Endodermal cell (in vitro differentiated cells): ENCODE measurements around the gene GALNT17. TPM values are rescaled to one million over a fixed set of nuclear protein-coding genes. Genes with fewer than 3 reads are reported as not detected.

ENCODE experiments used
- DNase-seq: peaks from one replicate; pipeline ENCODE4 v3.0.0-alpha.2; 2017
- H3K27ac ChIP-seq: 2 replicates; pipeline ENCODE4 v1.5.1; 2013; ENCODE audit warnings: mild to moderate bottlenecking, low read depth, low read length, moderate library complexity
- H3K27me3 ChIP-seq: 2 replicates; pipeline ENCODE4 v1.6.1; 2013; ENCODE audit warnings: mild to moderate bottlenecking, low read length, moderate library complexity; ENCODE audit not compliant: insufficient read depth, control insufficient read depth, poor library complexity, severe bottlenecking
- H3K36me3 ChIP-seq: 2 replicates; pipeline ENCODE4 v1.7.0; 2013; ENCODE audit warnings: mild to moderate bottlenecking, low read length, moderate library complexity; ENCODE audit not compliant: control insufficient read depth, insufficient read depth
- H3K4me1 ChIP-seq: one replicate; pipeline ENCODE4 v1.7.0; 2013; ENCODE audit warnings: low read length; ENCODE audit not compliant: control insufficient read depth, insufficient read depth
- H3K4me3 ChIP-seq: 2 replicates; pipeline ENCODE4 v1.5.1; 2013; ENCODE audit warnings: mild to moderate bottlenecking, low read length, moderate library complexity
- H3K9ac ChIP-seq: 2 replicates; pipeline ENCODE4 v1.6.1; 2013; ENCODE audit warnings: mild to moderate bottlenecking, low read length, moderate library complexity; ENCODE audit not compliant: poor library complexity, severe bottlenecking; ENCODE audit errors: extremely low read depth
- H3K9me3 ChIP-seq: 2 replicates; pipeline ENCODE4 v1.6.1; 2013; ENCODE audit warnings: mild to moderate bottlenecking, low read length, moderate library complexity; ENCODE audit not compliant: control insufficient read depth
- H3K27ac Mint-ChIP-seq: 2 replicates; pipeline ENCODE4 v1.8.0; 2020; ENCODE audit warnings: mixed read lengths
- H3K27me3 Mint-ChIP-seq: 2 replicates; pipeline ENCODE4 v1.8.0; 2021; ENCODE audit warnings: mild to moderate bottlenecking, mixed read lengths; ENCODE audit not compliant: insufficient read depth
- H3K36me3 Mint-ChIP-seq: 2 replicates; pipeline ENCODE4 v1.8.0; 2020; ENCODE audit warnings: low read depth, mixed read lengths
- H3K4me1 Mint-ChIP-seq: 2 replicates; pipeline ENCODE4 v1.8.0; 2020; ENCODE audit warnings: mixed read lengths
- H3K4me3 Mint-ChIP-seq: 2 replicates; pipeline ENCODE4 v1.8.0; 2020; ENCODE audit warnings: mild to moderate bottlenecking, moderate library complexity, mixed read lengths
- H3K9me3 Mint-ChIP-seq: 2 replicates; pipeline ENCODE4 v1.8.0; 2020; ENCODE audit warnings: mild to moderate bottlenecking, mixed read lengths
- WGBS, 2 experiments: methylation state at CpG; one replicate each; pipeline versions ENCODE4 v1.1.5 to v1.1.7; 2013; ENCODE audit warnings: missing lambda C conversion rate in 2 of 2, mixed read lengths in 1 of 2; ENCODE audit not compliant: insufficient coverage in 1 of 2, insufficient read length in 1 of 2; 5-methylcytosine and 5-hydroxymethylcytosine counted together
- total RNA-seq, 2 donors: library from RNA; stranded (reverse); fragmentation: NEBNext Ultra II Directional in 1 of 2; extraction: Animal tissue kit (Norgen Biotek cat#: 25700) in 1 of 2; gene quantifications; 2 replicates in 1 of 2; 3 replicates in 1 of 2; pipeline ENCODE4 v1.2.1, GENCODE V29; 2021
- TF ChIP-seq, protein P1 (sequence below): fragments of 200-600 bp; sonication (generic); conservative IDR thresholded peaks from 2 replicates; pipeline ENCODE4 v1.5.0; 2021; ENCODE audit warnings: antibody characterized with exemption, mild to moderate bottlenecking

Gene GALNT17
- total RNA-seq, 2 donors from 2014 or later = 60.4 to 61.3 TPM

DNA sequence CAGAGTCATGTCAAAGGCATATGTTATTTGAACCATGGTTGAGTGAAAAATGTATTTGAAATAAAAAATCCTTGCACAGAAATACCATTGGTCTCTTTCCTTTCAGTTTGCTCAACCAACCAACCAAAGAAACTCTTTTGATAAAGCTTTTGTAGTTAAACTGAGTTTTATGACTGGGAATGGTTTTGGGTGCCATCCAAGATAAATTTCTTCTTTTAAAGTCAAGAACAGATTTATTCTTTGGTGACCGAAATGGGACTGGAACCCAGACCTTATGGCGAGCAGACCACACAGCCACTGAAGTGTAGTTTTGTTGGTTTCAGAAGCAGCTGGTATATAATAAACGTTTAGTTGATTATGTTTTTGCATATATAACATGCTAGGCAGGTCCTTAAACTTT is 2.8 kb upstream of the GALNT17 start:
- no peaks in the 10 kb centered on the region for H3K27me3 Mint-ChIP-seq
- 88 to 100% methylated on average over 3 of the region's 3 CpGs for WGBS, 2 experiments
- Histone ChIP-seq H3K36me3 (peaks cover 6% of the 10 kb centered on the region), H3K4me1 (no peaks in the 10 kb centered on the region), H3K27ac (no peak overlapping the region), H3K9me3 (no peaks in the 10 kb centered on the region), H3K27me3 (no peaks in the 10 kb centered on the region), H3K9ac (no peak overlapping the region), H3K4me3 (no peak overlapping the region)
- H3K4me3 Mint-ChIP-seq = no peak overlapping the region
- peaks cover 23% of the 10 kb centered on the region for H3K4me1 Mint-ChIP-seq
- peaks cover under 1% of the 10 kb centered on the region for H3K36me3 Mint-ChIP-seq
- no peaks in the 10 kb centered on the region for H3K9me3 Mint-ChIP-seq
- no peak for DNase-seq
- no peak overlapping the region for H3K27ac Mint-ChIP-seq
- TF ChIP-seq, protein P1, sequence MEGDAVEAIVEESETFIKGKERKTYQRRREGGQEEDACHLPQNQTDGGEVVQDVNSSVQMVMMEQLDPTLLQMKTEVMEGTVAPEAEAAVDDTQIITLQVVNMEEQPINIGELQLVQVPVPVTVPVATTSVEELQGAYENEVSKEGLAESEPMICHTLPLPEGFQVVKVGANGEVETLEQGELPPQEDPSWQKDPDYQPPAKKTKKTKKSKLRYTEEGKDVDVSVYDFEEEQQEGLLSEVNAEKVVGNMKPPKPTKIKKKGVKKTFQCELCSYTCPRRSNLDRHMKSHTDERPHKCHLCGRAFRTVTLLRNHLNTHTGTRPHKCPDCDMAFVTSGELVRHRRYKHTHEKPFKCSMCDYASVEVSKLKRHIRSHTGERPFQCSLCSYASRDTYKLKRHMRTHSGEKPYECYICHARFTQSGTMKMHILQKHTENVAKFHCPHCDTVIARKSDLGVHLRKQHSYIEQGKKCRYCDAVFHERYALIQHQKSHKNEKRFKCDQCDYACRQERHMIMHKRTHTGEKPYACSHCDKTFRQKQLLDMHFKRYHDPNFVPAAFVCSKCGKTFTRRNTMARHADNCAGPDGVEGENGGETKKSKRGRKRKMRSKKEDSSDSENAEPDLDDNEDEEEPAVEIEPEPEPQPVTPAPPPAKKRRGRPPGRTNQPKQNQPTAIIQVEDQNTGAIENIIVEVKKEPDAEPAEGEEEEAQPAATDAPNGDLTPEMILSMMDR = no peak

DNA sequence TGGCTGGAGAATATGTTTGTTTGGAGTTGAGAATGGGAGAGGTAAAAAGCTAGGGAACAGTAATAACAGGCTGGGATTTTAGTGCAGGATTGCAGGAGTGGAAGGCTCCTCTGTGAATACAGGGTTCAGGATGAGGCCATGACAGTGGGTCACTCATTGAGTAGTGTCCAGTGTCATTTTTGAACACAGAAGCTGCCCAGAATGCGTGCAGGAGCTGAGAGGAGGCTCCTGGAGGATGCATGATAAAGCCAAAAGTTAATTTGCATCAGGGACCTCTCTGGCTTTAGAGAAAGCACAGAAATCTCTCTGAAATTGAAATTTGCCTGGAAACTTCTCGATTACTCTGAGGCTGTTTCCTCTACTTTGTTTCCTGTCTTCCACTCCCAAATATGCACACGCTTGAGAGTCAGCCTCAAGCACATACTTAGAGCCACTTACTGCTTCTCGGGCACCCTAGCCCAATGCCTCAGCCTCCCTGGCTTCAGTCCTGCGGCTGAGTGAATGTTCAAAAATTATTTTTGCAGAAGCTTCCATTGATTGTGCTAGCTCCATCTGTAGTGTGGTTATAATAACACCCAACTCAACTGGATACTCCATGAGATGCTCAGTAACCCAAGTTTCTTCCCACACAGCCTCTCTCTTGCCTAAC is 1.8 kb upstream of the GALNT17 start:
- Mint-ChIP-seq H3K4me1 (peaks cover 27% of the 10 kb centered on the region), H3K9me3 (no peaks in the 10 kb centered on the region), H3K27me3 (no peaks in the 10 kb centered on the region), H3K27ac (no peak overlapping the region), H3K4me3 (peak overlapping the region; percentile 85), H3K36me3 (peaks cover 5% of the 10 kb centered on the region)
- no peak for DNase-seq
- Histone ChIP-seq H3K36me3 (peaks cover 14% of the 10 kb centered on the region), H3K9ac (no peak overlapping the region), H3K9me3 (no peaks in the 10 kb centered on the region), H3K27me3 (no peaks in the 10 kb centered on the region), H3K4me1 (no peaks in the 10 kb centered on the region), H3K4me3 (peak overlapping the region; percentile 95), H3K27ac (no peak overlapping the region)
- WGBS, 2 experiments = 62 to 84% methylated on average over 3 to 5 of the region's 5 CpGs
- TF ChIP-seq, protein P1 = no peak

DNA sequence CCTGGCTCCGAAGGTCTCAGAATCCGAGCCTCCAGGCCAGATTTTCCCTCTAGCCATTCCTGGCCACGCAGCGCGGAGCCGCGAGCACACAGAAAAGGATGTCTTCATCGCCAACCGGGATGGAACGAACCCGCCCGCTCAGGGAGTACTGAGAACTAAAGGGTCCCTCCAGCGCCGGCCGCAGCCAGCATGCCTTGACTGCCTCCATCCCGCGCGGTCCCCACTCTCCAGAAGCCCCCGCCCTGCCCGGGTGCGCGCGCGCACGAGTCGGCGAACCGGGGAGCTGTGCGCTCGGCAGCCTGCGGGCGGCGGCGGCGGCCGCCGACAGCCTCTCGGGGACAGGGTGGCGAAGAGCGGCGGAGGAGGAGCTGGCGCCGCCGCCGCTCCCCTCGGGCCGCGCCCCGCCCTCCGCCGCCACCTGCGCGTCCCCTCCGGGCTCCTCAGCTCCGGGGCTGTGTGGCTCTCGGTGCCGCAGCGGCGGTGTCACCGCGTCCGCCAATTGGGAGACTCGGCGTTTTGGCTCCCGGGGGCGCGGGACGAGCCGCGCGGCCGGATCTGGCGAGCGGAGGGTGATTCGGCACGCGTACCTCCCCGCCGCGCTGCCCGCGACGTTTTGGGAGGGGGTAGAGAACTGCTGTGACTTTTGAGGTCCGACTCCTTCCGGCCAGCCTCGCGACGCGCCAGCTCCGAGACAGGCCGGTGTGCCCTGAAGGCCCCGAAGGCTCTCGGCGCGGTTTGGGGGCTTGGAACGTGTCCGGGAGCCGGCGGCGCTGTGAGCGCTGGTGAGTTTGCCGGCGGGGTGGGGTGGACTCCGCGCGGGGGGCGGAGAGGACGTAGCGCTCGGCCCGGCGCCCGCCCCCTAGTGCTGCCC is 453 bp upstream of the GALNT17 start:
- peak overlapping the region; percentile 85 for H3K4me3 Mint-ChIP-seq
- peak overlapping the region; percentile 59 for H3K9ac ChIP-seq

More for the DNA sequence above, 453 bp upstream of the GALNT17 start:
- peak overlapping the region; percentile 42 for H3K27ac ChIP-seq
- no peaks in the 10 kb centered on the region for H3K9me3 ChIP-seq
- DNase-seq = peak; percentile 91
- TF ChIP-seq, protein P1 = peak; percentile 44
- no peaks in the 10 kb centered on the region for H3K27me3 Mint-ChIP-seq
- WGBS, 2 experiments = 0% methylated on average over 10 to 113 of the region's 113 CpGs
- H3K27ac Mint-ChIP-seq = peak overlapping the region; percentile 77
- peaks cover 34% of the 10 kb centered on the region for H3K4me1 Mint-ChIP-seq
- H3K27me3 ChIP-seq = no peaks in the 10 kb centered on the region
- no peaks in the 10 kb centered on the region for H3K4me1 ChIP-seq
- peaks cover 16% of the 10 kb centered on the region for H3K36me3 ChIP-seq
- H3K36me3 Mint-ChIP-seq = peaks cover 10% of the 10 kb centered on the region
- H3K4me3 ChIP-seq = peak overlapping the region; percentile 95
- H3K9me3 Mint-ChIP-seq = no peaks in the 10 kb centered on the region
